CD4-positive, alpha-beta T cell treated with Interleukin-17A for 1 hour (primary cell): ENCODE results near the gene OR5L2.
"Not testable (repeated sequence)": the region's sequence is repeated elsewhere in the genome, so short reads cannot be mapped to it uniquely, and the experiment has no call there.

ENCODE experiments used
- DNase-seq: peaks from one replicate; pipeline ENCODE4 v3.0.0-alpha.2; 2020

The OR5L2 gene

DNA sequence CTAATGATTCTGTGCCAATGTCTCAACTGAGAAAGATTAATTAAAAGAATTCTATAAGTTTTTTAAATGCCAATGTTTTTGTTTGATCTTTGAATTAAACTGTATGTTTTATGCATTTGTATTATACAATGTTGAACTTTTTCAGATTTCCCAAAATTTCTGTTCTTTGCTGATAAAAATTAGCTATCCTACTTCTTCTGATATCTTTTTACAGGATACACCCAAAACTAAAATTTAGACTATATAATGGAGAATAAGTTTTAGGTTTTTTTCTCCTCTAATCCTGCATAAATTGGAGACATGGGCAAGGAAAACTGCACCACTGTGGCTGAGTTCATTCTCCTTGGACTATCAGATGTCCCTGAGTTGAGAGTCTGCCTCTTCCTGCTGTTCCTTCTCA lies at the start of gene OR5L2:
OR5L2 (plus strand) TSS at position 301 of the 400 bp plus-strand sequence; CDS start at position 301, 0 bp downstream.
- no peak for DNase-seq

DNA sequence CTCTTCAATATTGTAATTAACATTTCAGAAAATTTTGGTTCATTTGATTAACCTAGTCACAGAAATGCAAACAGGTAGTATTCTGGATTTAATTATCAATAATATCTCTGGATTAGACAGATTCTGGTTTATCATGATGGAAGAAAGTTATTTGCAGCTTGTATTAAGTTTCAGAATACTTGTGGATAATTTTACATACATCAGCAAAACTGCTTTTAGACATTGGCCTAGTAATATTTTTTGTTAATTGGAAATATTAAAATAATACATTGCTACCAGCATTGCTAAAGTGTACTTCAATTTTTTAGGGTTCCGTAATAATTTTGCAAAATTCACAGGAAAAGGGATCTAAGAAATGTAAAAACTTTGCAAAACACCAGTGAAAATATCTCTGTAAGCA lies 35.4 kb upstream of the OR5L2 start:
- DNase-seq, result no peak

DNA sequence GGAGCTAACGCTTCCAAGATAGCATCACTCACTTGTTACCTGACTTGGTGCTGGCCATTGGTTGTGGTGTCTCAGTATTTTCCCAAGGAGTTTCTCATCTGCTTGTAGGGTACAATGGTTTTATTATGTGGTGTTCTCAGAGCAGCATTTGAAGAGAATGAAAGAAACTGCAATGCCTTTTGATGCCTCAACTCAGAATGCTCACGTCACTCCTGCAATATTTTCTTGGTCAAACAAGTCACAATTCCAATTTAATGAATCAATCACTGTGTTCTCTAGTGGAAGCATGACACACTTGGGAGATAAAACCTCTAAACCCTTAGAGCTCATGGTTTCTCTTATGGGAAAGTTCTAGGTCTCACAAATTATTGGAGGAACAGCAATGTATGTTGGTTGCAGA lies 33.7 kb upstream of the OR5L2 start:
- no peak for DNase-seq

DNA sequence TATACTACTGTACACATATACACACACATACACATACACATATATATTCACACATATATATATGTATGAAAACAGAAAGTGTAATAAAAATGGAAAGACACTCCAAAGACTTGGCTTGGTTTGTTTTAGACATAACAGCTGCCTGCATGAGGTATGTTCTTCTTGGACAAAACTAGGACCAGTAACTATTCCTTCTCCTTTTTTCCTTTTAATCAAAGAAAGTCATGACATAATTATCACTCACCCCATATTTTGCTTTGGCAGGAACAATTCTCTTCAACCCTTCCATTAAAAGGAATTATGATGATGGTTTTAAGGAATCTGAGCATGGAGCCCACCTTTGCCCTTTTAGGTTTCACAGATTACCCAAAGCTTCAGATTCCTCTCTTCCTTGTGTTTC lies 31.8 kb upstream of the OR5L2 start, which contains the start of gene OR5D14:
OR5D14 (plus strand) TSS at position 301 of the 400 bp plus-strand sequence; CDS start at position 301, 0 bp downstream.
- no peak for DNase-seq

DNA sequence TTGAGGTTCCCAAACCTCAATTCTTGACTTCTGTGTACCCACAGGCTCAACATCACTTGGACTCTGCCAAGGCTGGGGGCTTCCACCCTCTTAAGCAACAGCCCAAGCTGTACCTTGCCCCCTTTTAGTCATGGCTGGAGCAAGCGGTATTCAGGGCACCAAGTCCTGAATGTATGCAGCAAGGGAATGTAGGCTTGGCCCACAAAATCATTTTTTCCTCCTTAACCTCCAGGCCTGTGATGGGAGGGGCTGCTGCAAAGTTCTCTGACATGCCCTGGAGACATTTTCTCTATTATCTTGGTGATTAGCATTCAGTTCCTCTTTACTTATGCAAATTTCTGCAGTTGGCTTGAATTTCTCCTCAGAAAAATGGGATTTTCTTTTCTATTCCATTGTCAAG lies 20.8 kb upstream of the OR5L2 start:
- no peak for DNase-seq

DNA sequence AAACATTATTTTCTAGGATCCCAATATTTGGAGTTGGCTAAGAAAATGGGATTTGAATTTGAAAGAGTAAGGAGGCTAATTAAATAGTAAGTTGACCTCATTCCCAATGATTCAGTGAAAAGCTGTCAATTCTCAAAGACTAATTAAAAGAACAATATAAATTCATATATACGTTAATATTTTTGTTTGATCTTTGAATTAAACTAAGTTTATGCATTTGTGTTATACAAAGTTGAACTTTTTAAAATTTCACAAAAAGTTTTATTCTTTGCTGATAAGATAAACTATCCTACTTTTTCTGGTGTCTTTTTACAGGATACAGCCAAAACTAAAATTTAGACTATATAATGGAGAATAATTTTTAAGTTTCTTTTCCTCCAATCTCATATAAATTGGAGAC lies 16.0 kb upstream of the OR5L2 start, which contains the start of gene OR5L1:
OR5L1 (plus strand) TSS at position 301 of the 400 bp plus-strand sequence. CDS start 100 bp downstream, outside the sequence.
- no peak for DNase-seq

DNA sequence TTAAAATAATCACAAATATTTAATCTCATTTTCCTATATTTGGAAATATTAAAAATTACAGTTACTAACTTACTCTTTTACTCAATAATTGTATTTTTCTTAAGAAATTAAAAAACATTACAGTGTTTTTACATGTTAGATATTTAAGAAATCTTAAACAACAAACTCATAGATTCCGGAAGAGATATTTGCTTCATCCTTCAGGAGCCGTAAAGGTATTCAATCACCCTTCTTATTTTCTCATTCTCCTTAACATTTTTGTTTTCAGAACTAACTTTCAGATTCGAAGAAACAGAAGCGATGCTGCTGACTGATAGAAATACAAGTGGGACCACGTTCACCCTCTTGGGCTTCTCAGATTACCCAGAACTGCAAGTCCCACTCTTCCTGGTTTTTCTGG lies 7.7 kb upstream of the OR5L2 start, which contains the start of gene OR5D18:
OR5D18 (plus strand) TSS at position 301 of the 400 bp plus-strand sequence; CDS start at position 301, 0 bp downstream.
- DNase-seq, result no peak

DNA sequence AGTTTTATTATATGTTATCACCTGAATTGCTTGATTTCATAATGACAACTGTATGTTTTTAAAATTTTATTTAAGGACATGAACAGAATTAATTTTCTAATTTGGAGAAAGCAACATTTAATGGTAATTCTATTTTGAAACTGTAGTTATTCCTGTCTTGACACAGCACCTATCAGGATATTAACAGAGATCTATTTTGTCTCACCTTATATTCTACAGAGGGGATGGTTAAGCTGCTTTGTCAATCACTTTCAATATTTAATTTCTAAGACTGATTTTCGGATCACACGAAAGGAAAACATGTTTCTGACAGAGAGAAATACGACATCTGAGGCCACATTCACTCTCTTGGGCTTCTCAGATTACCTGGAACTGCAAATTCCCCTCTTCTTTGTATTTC lies 11.4 kb downstream of the OR5L2 start, which contains the start of gene OR5D16:
OR5D16 (plus strand) TSS at position 301 of the 400 bp plus-strand sequence; CDS start at position 301, 0 bp downstream.
- DNase-seq, result no peak

DNA sequence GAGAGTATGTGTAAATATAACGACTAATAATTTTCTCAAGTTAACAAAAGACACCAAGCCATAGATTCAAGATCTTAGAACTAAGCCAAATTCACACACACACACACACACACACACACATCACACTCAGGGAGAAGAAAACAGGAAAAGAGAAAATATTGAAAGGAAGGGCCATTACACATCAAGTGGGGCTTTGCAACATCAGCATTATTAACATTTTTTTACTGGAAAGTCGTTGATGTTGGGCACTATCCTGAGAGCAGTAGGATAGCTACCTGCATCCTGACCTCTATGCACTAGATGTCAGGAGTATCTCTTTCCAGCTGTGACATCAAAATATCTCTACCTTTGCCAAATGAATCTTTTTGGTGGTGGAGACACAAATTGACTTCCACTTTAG lies 20.4 kb downstream of the OR5L2 start:
- DNase-seq, result no peak

DNA sequence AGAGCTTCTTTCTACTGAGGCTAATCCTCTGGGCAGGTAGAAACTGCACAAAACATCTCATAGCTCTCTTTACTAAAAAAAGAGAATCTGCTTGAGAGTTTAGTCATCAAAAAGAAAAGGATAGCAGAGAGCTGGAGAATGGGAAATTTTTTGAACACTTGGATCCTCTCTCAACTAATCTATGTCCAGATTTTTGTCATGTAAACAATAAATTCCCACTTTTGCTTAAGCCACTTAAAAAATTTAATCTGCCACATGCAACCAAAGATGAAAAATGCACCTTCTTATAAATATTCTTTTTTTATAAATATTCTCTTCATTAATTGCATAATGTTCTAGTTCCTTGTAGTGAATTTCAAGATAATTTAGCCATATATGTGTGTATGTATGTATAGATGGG lies 22.0 kb downstream of the OR5L2 start:
- no peak for DNase-seq

DNA sequence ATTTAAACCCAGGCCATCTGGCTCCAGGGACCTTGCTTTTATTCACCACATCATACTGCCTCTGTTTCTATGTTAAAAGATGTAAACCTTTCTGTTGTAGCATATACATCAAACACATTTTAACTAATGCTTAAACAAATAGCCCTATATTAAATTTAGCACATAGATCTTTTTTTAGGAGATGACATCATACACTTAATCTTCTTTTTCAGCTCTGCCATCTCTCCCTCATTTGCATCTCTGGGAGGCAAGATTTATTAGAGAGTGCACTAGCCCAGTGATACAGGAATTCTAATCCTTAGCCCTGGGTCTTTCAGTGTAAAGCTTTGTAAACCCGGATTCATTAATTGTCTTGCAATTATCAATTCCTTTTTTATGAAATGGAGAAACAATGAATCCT lies 25.1 kb downstream of the OR5L2 start:
- no peak for DNase-seq

DNA sequence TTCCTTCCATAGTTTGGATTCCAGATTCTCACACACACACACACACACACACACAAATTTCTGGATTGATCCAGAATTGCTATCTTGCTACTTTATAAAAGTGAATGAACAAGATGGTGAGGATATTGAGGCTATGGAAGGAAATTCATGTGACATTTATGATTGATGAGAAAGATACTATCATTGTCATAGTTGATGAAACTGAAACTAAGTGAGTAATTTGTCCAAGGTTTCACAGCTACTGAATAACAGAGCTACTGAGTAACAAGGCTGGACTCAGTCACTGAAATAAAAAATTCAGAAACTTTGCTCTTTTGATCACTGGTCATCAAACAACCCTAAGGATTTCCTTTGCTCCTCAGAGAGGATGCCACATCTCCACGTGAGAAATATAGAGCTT lies 27.7 kb downstream of the OR5L2 start:
- DNase-seq, result no peak

DNA sequence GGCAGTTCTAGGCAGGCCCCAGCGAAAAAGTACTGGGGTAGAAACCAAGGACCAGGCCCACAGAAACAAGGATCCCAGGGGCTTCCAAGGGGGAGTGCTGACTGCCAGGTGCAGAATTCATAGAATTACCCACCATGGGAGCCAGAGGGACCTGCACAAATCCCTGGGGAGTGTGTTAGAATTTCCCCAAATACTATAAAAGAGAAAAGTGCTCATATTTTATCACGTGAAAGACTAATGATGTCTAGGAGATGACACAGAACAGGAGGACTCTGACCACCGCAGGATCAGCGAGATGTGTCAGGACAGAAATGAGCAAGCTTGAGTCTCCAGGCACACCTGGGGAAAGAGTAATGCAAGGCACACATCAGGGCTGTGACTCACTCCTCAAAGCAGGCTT lies 40.3 kb downstream of the OR5L2 start:
- DNase-seq, result not testable (repeated sequence)

DNA sequence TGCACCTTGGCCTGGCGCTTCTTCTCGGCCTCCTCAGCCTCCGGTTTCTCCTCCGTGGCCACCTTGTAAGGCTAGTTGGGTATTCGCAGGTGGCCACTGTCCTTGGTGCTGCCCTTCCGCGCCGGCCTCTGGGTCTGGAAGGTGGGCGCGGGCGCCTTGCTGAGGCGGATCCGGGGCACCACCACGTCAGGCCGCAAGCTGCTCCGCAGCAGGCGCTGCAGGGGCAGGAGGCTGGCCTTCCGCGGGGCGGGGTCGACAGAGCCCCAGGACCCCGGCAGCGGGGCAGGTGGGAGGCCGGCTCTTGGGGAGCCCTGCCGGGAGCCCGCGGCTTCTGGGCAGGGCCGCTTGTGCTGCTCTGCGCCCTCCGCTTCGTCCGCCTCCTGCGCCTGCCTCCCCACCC lies 45.7 kb downstream of the OR5L2 start:
- not testable (repeated sequence) for DNase-seq

DNA sequence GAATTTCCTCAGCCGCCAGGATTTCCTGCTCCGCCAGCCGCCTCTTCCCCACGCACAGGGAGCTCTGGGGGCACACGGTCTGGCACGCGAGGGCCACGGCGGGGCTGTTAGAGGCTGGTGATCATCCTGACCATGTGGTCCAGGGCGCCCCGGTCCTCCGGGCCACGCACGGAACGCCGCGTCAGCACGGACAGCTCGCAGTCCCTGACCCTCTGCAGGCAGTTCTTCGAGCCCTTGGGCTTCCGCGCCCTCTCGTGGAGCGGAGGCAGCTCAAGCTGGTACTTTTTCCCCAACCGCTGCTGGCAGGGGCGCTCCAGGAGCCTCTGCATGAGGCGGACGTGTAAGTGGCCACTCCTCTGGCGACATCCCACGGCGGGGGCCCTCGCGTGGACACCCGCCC lies 46.1 kb downstream of the OR5L2 start:
- not testable (repeated sequence) for DNase-seq
